T-helper 1 cell treated with Interleukin-12 subunit alpha and Interleukin-12 subunit beta and Interleukin-4 antibody, amounts not matched to agents 30 ng/mL and 1 ng/mL, for 36 hours (primary cell): ENCODE data around the gene PACSIN2. TPM values are rescaled to one million over a fixed set of nuclear protein-coding genes. Genes with fewer than 3 reads are reported as not detected.

ENCODE experiments used
- intact Hi-C: fragments of 100-400 bp; cut with micrococcal nuclease; formaldehyde crosslinking; loops from one replicate; pipeline ENCODE4 v1.15.1; 2024
- total RNA-seq: library from RNA; stranded (reverse); gene quantifications from 2 replicates; pipeline ENCODE4 v1.2.3, GENCODE V29; 2022

PACSIN2 gene
- total RNA-seq, 1 donor from 2014 or later = 30.0 TPM

DNA sequence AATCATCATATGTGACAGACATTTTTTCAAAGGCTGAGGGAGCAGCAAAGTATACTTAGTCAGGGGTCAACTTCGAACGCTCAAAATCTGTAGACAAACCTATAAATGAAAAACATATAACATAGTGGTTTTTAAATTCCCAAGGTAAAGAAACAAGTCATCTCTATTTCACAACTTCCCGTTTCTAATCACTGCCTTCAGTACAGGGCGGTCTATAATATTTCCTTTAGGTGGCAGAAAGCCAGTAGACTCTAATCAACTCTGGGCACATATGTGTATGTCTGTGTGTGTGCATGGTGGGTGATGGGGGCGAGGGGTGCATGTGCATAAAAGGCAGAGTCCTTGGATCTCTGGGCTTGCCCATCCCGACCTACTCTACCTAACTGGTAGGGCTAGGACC lies 102.9 kb downstream of the PACSIN2 start:
- intact Hi-C loops = no loop called here

DNA sequence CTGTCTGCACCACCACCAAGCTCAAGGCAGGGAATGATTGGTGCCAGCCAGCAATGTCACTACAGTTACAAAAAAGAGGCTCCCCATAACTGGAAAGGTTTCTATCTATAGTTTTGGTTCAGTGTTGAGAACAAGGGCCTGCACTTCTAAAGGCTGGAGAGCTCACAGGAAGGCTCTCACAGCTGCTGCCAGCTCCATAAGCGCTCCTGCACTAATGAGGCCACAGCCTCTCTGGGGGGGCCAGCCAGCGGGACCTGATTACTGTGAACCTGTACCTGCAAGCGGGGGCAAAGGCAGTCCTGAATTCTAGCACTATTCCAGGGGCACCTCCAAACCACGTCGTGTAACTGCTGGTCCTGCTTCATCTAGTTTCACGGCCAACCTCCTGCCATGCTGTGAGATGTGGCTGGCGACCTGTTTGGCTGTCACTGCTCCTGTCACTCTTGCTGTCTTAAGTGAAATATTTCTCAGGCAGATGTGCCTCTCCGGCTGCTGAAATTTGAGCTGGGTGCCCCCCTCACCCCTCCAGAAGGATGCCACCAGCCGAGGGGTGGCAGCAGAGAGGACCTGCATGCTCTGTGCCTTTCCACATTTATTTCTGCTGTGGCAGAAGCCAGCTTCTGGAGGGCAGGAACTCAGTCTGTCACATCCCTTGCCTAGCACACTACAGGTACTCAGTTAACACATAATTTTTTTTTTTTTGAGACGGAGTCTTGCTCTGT lies 104.6 kb downstream of the PACSIN2 start:
- intact Hi-C loops = no loop called here

DNA sequence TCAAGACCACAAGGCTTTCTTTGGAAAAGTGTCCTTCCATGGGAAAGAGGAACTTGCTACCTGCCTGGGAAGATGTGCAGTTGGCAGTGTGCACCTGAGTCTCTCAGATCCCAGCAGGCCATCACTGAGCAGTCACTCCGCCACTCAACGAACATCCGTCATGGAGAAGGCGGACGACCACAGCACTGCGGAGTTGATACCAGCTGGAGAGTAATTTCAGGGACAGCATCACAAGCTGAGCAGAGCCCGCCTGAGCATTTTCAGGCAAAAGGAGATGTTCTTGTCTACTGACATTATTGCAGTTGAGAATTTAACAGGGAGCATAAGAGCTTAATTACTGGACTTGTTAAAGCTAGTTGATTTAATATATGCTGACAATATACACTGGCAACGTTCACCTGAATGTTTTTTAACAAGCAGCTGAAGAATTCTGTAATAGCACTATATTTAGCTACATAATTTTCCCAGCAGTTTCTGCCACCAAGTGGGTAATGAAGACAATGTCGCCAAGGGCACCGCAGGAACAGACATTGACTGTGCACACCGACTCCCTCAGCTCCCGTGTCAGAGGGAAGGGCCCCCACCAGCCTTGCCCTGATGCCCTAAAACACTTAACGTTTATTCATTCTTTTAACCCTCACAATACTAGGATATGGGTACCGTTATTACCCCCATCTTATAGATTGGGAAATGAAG lies 105.4 kb downstream of the PACSIN2 start:
- intact Hi-C loops = no loop called here

DNA sequence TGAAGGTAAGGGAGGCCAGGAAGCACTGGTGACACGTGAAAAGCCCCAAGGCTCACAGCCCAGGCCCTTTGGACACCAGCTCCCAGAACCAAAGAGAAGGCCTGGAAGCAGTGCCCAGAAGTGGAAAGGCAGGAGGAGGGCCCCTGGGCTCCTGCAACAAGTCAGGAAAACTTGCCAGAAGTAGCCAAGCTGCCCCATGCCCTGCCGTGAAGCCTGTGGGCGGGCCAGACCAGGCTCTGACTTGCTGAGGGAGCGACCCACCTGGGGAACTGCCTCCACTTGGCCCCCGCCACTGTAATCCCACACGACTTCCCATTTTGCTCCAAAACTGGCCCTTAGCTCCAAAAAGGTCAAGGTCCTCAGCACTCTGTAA lies 106.6 kb downstream of the PACSIN2 start:
- intact Hi-C loops = no loop called here

DNA sequence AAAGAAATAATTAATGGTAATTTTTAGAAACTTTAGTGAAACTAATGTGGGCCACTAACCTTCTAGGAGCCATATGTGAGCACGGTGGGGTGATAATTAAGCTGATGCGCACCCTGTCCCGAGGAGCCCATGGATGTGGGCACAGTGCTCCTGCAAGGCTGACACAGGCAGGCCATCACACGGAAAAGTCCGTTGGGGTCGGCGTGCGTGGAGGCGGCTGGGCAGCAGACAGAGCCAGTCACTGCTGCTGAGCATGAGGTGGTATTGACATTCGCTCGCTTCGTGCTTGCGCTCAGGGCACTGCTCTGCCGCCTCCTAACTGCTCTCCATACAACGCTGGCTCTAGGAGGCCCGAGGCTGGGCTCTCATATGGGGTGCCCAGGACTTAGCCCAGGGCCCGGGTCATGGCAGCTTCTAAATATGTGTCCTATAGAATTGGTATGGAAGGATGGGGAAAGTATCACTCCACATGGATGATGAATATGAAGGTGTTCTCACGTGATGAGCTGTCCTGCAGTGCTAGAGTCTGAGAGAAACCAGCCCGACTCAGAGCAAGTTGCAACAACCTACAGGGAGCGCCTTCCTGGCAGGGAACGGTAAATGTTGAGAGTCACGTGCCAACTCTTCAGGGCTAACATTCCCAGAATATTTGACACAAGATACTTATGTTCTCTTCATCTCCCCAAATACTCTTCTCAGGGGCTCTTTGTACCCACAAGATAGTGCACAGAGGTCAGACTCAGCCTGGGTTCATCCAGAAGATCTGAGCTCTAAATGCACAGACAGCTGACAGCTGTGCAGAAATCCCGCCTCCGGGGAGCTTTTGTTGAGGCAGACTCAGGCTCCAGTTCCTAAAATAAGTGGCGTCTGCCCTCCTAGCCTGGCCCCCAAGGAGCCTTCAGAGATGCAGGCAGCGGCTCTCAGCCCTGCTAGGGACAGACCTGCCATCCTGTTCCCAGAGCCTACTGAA lies 107.3 kb downstream of the PACSIN2 start:
- intact Hi-C loops = no loop called here

DNA sequence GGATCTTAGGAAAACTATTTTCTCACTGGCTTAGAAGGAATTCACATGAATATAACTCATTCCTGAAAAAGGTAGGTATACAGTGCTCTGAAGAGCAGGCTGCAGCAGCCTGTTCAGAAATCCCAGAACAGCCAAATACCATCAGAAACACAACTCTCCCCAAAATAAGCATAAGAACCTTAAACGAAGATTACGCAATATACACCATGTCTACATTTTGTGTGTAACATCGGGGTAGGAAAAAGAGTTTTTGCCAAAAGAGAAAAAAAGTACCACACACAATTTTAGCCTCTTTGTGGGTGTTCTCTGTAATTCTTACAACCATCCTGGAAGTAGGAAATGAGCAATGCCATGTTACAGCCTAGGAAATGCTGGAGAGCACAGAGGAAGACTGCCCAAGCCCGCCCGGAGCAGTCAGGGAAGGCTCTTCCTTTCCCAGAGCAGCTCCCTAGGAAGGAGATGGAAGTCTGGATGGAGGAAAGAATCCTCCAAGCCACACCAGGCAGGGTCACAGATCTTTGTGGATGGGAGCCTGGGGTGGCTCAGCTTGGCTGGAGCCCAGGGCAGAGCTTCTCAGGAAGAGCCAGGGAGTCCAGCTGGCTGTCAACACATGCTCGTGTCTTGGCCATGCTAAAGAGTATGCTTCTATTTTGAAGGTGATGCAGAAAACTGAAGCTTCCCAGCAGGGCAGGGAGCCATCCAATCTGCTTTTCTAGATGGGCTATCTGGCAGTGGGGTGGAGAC lies 108.2 kb downstream of the PACSIN2 start:
- intact Hi-C loops = no loop called here

DNA sequence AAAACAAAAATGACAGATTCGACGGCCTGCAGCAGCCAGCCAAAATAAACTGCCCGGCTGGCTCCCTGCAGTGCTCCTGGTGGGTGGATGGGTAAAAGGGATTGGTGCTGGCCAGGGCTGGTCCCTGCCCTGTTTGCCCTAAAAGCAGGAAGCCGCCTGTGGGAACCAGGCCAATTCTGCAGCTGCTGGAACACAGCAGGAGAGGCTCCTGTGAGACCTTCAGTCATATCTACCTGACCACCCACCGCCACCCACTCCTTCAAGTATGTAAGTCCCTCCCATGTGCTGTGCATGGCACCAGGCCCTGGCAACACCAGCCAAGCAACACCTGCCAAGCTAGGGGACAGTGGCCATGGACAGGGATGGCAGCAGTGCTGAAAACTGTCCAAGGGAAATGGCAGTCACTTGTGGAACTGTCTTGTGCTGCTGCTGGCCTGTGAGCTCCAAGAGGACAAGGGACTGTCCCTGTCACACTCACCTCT lies 109.2 kb downstream of the PACSIN2 start:
- intact Hi-C loops = no loop called here

DNA sequence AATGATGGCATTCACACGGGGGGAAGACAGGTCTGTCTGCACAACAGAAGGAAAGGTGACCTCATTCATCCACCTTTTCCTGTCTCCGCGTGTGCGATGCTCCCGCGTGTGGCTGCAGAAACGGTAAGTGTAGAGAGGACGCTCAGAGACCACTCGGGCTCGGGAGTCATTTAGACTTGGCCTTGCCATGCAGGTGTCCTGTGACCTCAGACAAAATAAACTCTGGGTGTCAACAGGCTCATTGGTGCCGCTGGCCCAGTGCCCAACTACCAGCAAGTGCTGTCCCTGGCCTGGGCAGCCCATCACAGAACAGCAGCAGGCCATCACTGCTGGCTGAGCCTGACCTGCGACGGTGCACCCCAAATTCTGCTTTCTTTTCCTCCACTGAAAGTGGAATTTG lies 109.7 kb downstream of the PACSIN2 start:
- intact Hi-C loops = no loop called here

DNA sequence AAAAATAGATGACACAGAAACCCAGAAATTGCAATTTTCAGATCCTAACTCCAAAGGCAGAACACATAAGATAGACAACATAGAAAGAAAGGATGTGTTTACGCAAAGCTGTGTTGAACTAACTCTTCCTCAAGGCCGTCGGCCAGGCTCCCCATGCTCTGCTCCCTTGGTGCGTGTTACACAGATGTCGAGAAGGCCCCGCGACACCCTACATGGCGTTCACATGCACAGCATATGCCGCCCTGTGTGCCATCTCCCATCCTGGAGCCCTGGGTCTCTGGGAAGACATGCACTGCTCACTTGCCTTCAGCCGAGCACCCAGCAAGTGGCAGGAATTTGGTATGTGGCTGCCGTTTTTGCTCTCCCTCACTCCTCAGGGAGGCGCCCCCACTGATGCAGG lies 110.9 kb downstream of the PACSIN2 start:
- intact Hi-C loops = no loop called here

DNA sequence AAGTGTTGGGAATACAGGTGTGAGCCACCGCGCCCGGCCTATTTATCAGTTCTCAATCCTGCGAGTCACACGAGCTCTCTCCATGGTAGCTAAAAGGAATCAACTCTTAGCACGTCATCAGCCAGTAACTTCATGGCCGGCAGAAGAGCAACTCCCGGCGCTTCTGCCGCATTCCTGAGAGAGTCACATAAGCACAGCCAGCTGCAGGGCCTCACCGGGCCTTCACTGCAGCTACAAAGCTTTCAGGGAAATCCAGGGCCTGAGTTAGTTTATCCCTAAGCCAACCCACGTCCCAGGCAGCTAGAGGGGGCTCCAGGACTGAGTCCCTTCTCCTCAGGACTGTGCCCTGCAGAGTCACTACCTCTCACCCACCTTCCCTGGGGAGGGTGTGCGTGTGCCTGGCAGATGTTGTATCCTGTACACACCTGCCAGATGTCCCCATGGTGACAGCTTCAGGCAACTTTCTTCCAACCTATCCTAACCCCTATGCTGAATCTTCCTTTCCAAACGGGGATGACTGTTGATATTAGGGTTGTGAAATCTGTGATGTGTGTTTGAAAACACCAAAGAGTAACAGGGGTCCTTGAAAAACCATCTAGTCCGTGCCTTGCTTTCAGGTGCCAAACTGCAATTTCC lies 112.0 kb downstream of the PACSIN2 start:
- intact Hi-C loops = no loop called here

DNA sequence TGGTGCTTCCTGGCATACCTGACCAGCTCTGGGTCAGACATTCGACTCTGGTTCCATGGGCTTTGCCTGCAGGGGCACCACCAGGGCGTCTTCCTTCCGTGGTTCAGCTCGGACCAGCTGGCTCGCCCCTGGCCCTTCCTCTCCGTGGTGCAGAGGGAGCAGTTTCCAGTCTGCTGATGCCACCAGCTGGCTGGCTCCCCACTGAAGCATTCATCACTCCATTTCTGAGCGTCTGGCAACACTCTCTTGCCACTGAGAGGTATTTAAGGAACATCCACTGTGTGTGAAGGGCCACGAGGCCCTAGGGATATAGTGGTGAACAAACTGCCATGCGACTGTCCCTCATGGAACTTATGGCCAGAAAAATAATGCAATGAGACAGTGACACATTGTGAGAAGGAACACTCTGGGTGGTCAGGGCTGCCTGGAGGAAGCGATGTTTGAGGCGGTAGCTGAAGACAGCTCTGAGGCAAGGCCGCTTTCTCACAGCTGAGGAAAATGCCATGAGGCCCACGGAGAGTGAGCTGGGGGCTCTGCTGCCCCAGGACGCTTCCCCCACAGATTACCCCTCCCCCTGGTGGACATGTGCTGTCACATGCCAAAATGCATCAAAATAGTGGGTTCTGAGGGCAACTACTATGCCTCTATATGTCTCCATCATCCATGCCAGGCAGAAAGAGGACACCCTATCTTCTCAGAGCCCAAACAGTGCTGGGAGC lies 113.0 kb downstream of the PACSIN2 start:
- intact Hi-C loops = no loop called here

DNA sequence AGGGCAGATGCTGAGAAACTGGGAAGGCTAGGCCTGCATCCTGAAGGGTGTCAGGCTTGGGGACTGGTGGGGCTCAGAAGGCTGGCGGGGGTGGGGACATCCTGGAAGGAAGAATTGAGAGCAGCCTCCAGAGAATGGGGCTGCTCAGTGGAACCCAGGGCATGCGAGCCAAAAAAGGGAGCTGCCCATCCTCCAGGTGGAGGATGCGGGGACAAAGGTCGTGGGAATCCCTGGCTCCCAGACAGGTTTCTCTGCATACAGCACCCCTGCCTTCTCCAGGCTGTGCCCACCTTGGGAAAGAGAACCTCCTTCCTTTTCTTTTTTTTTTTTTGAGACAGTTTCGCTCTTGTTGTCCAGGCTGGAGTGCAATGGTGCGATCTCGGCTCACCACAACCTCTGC lies 117.0 kb downstream of the PACSIN2 start:
- intact Hi-C loops = loop anchor here (10.0 kb wide), 1 partner anchor 117 kb away; the partner anchor contains the start of gene PACSIN2

DNA sequence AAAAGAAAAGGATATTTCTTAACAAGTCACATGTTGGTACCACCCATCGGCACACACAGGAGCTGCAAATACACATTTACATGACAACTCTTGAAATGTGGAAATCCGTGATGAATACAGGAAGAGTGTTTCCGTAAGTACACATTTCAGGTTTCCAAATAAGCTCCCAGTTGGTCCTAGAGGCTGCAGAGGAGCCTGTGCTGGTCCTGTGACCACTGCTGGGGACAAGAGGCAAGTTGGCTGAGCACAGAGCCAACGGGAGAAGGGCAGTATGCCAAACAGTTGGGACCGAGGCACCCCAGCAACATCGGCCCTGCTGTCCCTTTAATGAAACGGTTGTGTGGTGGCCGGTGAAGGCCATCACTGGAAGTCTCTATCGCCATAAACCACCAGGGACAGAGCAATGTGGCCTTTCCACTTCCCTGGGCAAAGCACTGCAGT lies 119.4 kb downstream of the PACSIN2 start:
- intact Hi-C loops = loop anchor here (2.0 to 10.0 kb wide), 2 partner anchors 39 to 119 kb away; partner anchors contain the start of genes ARFGAP3 and PACSIN2

DNA sequence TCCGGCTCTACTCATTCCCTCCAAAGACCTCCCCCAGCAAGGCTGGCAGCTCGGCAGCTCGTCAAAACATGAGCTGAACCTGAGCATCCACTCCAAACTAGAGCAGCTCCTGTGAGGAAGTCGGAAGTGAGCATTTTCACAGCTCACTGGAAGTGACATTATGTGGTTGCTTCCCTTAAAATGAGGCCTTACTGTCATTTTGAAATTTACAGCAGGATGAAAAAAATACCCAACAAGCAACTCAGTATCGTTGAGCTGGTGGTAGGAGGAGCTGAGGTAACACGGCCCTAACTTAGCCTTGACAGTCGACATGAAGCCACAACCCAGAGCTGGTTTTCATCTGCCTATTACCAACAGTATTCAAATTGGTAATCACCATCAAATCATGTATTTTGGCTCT lies 119.9 kb downstream of the PACSIN2 start:
- intact Hi-C loops = loop anchor here (2.0 to 10.0 kb wide), 2 partner anchors 38 to 120 kb away; partner anchors contain the start of genes ARFGAP3 and PACSIN2

DNA sequence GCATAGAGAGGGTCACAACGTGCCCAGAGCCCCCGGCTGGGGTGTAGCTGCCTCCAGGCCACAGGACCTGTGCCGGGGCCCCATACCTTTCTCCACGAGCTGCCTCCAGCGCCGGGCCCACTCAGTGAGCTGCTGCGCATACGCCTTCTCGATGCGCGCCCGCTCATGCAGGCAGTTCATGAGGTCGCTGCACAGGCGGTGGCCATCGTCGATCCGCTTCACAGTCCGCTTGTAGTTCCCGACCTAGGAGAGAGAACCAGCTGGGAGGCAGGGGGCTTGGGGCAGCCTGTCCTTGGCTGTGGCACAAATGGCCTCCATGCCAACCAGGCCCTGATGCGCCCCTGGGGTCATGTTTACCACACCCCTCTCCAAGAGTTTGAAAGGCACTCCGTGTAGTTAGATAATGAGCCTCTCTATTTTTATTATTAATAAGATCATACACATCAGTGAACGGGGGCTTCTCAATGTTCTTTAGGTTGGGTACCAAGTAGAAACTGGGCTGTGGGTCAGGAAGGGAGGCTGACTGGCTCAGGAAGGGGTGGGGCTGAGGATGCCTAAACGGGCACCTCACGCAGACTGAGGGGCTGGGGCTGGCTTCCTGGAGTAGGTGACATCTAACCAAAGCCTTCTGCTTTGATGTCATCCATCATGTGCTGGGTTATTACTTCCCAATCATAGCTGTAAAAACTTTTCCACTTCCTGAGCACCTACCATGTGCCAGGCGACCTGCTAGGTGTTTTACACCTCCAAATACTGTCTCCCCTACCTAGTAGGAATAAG lies 121.4 kb downstream of the PACSIN2 start:
- intact Hi-C loops = loop anchor here (2.0 to 10.0 kb wide), 2 partner anchors 37 to 121 kb away; partner anchors contain the start of genes ARFGAP3 and PACSIN2

DNA sequence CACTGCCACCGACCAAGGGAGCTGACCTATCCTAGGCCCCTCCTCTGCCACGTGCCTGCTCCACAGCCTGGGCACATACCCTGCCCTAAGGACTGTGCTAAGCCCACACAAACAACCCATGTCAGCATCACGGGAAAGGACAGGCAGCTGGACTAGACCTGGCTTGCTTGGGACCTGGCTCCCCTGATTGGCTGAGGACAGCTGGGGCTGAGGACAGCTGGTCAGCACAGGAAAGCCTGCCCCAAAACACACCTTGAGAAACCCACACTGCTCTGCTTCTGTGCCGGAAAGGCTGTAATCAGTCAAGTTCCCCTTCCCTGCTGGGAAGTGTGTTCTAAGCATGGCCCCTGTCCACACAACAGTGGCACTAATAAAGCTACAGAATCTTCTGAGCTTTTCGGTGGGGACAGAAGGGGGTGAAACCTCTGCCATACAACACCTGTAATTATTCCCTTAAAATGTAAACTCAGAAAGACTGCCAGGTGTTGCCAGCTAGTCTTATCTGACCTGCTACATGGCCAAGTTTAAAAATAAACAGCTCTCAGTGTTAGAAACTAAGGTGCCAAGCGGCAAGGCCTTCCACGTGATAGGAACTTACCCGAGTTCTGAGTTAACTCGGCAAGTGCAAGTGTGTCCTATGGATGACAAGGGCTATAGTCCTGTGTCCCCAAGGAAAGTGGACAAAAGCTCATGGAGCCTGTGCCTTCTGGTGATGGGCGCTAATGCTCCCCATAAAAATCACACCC lies 122.2 kb downstream of the PACSIN2 start:
- intact Hi-C loops = loop anchor here (10.0 kb wide), 1 partner anchor 122 kb away; the partner anchor contains the start of gene PACSIN2

DNA sequence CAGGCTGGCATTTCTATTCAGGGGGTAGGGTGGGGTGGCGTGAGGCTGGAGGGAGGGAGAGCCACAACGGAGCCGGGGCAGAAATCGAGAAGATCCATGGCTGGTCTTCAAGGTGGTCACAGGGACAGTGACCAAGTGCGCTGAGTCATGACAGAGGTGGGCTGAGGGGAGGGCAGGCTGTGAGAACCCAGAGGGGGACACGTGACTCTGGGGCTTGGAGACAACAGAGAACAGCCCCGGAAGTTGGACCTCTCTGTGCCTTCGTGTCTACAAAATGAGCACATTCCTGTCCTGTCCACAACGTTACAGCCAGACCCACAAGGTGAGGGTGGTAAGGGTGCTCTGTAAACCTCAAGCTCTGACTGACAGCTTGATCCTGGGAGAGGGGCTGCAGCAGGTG lies 122.8 kb downstream of the PACSIN2 start:
- intact Hi-C loops = loop anchor here (10.0 kb wide), 1 partner anchor 123 kb away; the partner anchor contains the start of gene PACSIN2

DNA sequence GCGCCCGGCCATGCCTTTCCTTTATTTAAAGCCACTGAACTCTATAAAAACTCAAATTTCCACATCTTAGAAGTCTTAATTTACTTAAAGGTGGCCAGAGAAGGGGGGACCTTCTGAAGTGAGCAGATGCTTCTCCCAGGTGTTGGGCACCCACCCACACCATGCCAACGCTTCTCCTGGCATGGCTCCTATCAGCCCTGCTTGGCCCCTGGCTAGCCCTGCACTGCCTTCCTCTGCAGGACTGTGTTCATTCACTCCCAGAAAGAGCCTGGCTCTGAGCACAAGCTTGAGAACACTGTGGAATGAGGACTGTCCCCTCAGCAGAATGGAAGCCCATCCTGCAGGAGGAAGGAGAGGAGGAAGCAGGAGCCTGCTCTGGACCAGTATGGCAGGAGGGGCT lies 123.3 kb downstream of the PACSIN2 start:
- intact Hi-C loops = loop anchor here (10.0 kb wide), 1 partner anchor 123 kb away; the partner anchor contains the start of gene PACSIN2
